VCaP (cell line): ENCODE measurements around the gene PRKCA.

Source experiments
- H3K27ac ChIP-seq: fragments of 450-650 bp; 2 replicates; pipeline ENCODE4 v1.5.1; 2017
- CTCF ChIP-seq: fragments of 450-650 bp; conservative IDR thresholded peaks from 2 replicates; pipeline ENCODE4 v1.5.1; 2017; ENCODE audit warnings: mild to moderate bottlenecking, moderate library complexity

Gene PRKCA

DNA sequence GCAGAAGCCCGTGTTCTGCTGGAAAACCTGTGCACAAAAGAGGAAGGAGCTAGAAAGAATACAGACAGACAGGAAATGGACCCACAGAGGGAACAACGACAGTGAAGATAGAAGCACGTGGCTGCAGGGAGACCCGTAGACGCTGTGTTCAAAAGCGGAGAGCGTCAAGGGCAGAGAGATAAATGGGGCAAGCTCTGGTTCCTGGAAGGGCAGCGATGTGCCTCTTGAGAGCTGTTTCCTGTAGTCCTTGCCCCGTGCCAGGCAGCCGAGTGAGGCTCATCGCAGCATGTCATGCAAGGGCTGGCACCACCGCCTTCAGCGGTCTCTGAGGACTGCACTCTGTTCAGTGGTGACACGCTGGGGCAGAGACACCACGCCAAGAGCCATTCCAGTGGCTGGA, 488.9 kb downstream of the PRKCA start:
- no peak for TF ChIP-seq CTCF

GRCh38 chr17:66793814-66794213, 491.4 kb downstream of the PRKCA start:
- TF ChIP-seq CTCF = no peak
- no peak overlapping the region for H3K27ac ChIP-seq

More for the DNA sequence above, 488.9 kb downstream of the PRKCA start:
- no peak overlapping the region for H3K27ac ChIP-seq

DNA sequence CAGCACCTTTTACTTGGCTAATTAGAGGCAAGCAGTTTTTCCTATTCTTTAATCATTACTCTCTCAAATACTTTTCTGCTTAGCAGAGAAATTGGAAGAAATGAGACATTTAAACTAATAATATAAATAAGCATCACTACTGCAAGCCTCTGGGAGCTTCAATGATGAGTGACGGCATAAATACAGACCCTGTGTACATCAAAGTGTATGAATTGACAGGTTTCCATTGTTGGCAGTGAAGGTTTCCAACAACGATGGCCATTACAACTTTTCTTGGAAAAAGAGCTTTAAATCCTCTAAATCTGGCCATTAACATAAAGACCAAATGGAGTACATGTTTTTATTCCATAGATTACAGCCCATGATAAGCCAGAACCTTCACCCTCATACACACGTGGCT, 493.1 kb downstream of the PRKCA start:
- TF ChIP-seq CTCF = no peak
- no peak overlapping the region for H3K27ac ChIP-seq

DNA sequence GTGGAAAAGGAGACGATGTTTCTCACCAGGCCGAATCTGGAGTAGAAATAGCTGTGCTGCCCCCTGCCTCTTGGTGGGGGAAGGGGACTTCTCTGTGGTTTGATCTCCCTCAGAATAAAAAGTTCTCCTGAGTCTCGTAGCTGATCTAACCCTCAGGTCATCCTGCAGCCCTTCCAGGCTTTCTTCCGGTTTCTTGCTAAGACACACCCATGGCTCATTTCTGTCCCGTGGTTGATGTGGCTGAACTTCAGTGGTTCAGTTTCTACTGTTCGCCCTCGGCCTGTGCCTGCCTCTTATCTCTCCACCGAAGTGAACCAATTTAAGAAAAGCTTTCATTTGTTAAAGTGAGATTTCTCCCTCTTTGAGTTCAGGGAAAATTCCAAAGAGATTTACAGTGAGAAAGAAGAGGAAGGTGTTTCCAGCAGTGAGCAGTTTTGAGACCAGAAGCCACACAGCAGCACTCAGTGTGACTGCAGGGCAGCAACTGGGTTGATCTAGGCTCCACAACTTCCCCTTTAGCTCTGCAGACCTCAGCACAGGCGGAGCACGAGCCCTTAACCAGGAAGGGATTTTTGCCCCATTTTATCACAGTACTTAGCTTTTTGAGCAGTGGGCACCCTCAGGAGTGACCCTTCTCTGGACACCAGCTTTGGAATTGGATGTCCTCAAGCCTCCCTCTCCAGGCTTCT, 497.6 kb downstream of the PRKCA start:
- H3K27ac ChIP-seq = no peak overlapping the region
- TF ChIP-seq CTCF = no peak

GRCh38 chr17:66803474-66803951, 501.1 kb downstream of the PRKCA start:
- no peak overlapping the region for H3K27ac ChIP-seq
- TF ChIP-seq CTCF = no peak

GRCh38 chr17:66805567-66805966, 503.2 kb downstream of the PRKCA start:
- H3K27ac ChIP-seq = peak overlapping the region; percentile 65
- TF ChIP-seq CTCF = no peak

- H3K27ac ChIP-seq = no peak overlapping the region
- no peak for TF ChIP-seq CTCF
These were observed 504.8 kb downstream of the PRKCA start for GRCh38 chr17:66807182-66807581.
